Mucosa of descending colon (tissue), 3 donors: Measurements from ENCODE around the gene FRMD1. TPM values are rescaled to one million over a fixed set of nuclear protein-coding genes. Genes with fewer than 3 reads are reported as not detected.
A peak's percentile ranks its signal among the peaks of the same experiment; 100 is the strongest.

Experiments
- ATAC-seq: fragments of 200-7000 bp; cut with Tn5 transposase; one replicate; pipeline ENCODE4 v1.9.1; 2020; ENCODE audit warnings: mild to moderate bottlenecking, moderate library complexity
- DNase-seq, 3 donors: peaks; one replicate each; pipeline ENCODE4 v3.0.0-alpha.2; 2020
- H3K36me3 ChIP-seq: fragments of 200-600 bp; one replicate; pipeline ENCODE4 v1.8.0; 2021; ENCODE audit warnings: low read depth, mild to moderate bottlenecking
- H3K4me1 ChIP-seq: fragments of 200-600 bp; one replicate; pipeline ENCODE4 v1.8.0; 2021; ENCODE audit warnings: low read depth, mild to moderate bottlenecking
- H3K4me3 ChIP-seq: fragments of 200-600 bp; one replicate; pipeline ENCODE4 v1.8.0; 2021; ENCODE audit warnings: mild to moderate bottlenecking
- H3K9me3 ChIP-seq: fragments of 200-600 bp; one replicate; pipeline ENCODE4 v1.8.0; 2021; ENCODE audit warnings: mild to moderate bottlenecking
- CTCF ChIP-seq: fragments of 200-600 bp; IDR thresholded peaks from one replicate; pipeline ENCODE4 v1.8.0; 2022; ENCODE audit warnings: antibody characterized with exemption, mild to moderate bottlenecking
- intact Hi-C, 2 donors: fragments of 100-400 bp; cut with DNase I in 1 of 2; cut with micrococcal nuclease in 1 of 2; formaldehyde crosslinking; loops; one replicate each; pipeline versions ENCODE4 v1.11.0 to v1.11.1; 2022; cut with DNase I, micrococcal nuclease
- total RNA-seq, 3 donors: library from RNA; stranded (reverse); fragmentation: NEBNext Ultra II Directional in 2 of 3; extraction: Animal tissue kit (Norgen Biotek cat#: 25700) in 2 of 3; gene quantifications; one replicate each; pipeline versions ENCODE4 v1.2.1 to v1.2.4, GENCODE V29; 2021 to 2023
- donor health status: DM: no; HTN: no; CAD: no; lungs with moderate emphysema.
- donor health status: DM: no; HTN: no; CAD: no.
- donor health status: DM: no; HTN: yes; CAD: no.

The FRMD1 gene
- total RNA-seq, 3 donors from 2014 or later, result 14.3 to 57.5 (median 17.1) TPM

- no peak overlapping the region for H3K4me3 ChIP-seq
- H3K9me3 ChIP-seq, result no peaks in the 10 kb centered on the region
- intact Hi-C loops, result no loop called here
- H3K4me1 ChIP-seq, result no peaks in the 10 kb centered on the region
- no peaks in the 10 kb centered on the region for H3K36me3 ChIP-seq
- DNase-seq (no peak), ATAC-seq (no peak)
- TF ChIP-seq CTCF, result no peak
Measured at GRCh38 chr6:168104636-168105035, 25.6 kb upstream of the FRMD1 start.

GRCh38 chr6:168103050-168103830, 24.2 kb upstream of the FRMD1 start:
- Histone ChIP-seq H3K36me3 (no peaks in the 10 kb centered on the region), H3K4me1 (no peaks in the 10 kb centered on the region), H3K4me3 (no peak overlapping the region), H3K9me3 (no peaks in the 10 kb centered on the region)
- no peak for TF ChIP-seq CTCF
- intact Hi-C loops, result no loop called here
- DNase-seq (no peak), ATAC-seq (no peak)

GRCh38 chr6:168102315-168102985, 23.4 kb upstream of the FRMD1 start:
- TF ChIP-seq CTCF, result no peak
- no peaks in the 10 kb centered on the region for H3K4me1 ChIP-seq
- intact Hi-C loops, result no loop called here
- no peak overlapping the region for H3K4me3 ChIP-seq
- no peaks in the 10 kb centered on the region for H3K9me3 ChIP-seq
- no peaks in the 10 kb centered on the region for H3K36me3 ChIP-seq
- ATAC-seq (peak; percentile 62), DNase-seq (peak in 1 of 3 donors; percentile 45)

GRCh38 chr6:168101590-168102314, 22.7 kb upstream of the FRMD1 start:
- TF ChIP-seq CTCF, result no peak
- ATAC-seq (no peak), DNase-seq (peak in 1 of 3 donors; percentile 46)
- intact Hi-C loops, result no loop called here
- no peaks in the 10 kb centered on the region for H3K36me3 ChIP-seq
- no peak overlapping the region for H3K4me3 ChIP-seq
- H3K9me3 ChIP-seq, result no peaks in the 10 kb centered on the region
- H3K4me1 ChIP-seq, result no peaks in the 10 kb centered on the region

- no peaks in the 10 kb centered on the region for H3K9me3 ChIP-seq
- ATAC-seq (no peak), DNase-seq (no peak)
- intact Hi-C loops, result no loop called here
- H3K4me3 ChIP-seq, result no peak overlapping the region
- H3K36me3 ChIP-seq, result no peaks in the 10 kb centered on the region
- H3K4me1 ChIP-seq, result no peaks in the 10 kb centered on the region
- no peak for TF ChIP-seq CTCF
Measured at GRCh38 chr6:168100803-168101589, 22.0 kb upstream of the FRMD1 start.
